Activated naive CD8-positive, alpha-beta T cell treated with anti-CD3 and anti-CD28 coated beads, Interleukin-2, amount 10 ng/mL, durations not matched to agents 7 days and 5 days (primary cell): ENCODE data around the gene ABCA9. TPM values are rescaled to one million over a fixed set of nuclear protein-coding genes. Genes with fewer than 3 reads are reported as not detected.

Experiments used
- ATAC-seq: fragments of 150-1000 bp; cut with Tn5 transposase; one replicate; pipeline ENCODE4 v1.10.0; 2021; ENCODE audit warnings: low read depth, moderate library complexity
- POLR2A ChIA-PET: fragments of 350-600 bp; sonication (Branson Sonifier 250); formaldehyde crosslinking; loops from one replicate; lab custom pipeline; 2021; ENCODE audit warnings: antibody characterized with exemption; lab: Charles Lee
- DNase-seq: peaks from one replicate; pipeline ENCODE4 v3.0.0; 2021
- H3K27ac Mint-ChIP-seq: one replicate; pipeline ENCODE4 v1.8.0; 2022; ENCODE audit warnings: mild to moderate bottlenecking, mixed read lengths
- H3K27me3 Mint-ChIP-seq: one replicate; pipeline ENCODE4 v1.8.0; 2022; ENCODE audit warnings: mild to moderate bottlenecking, moderate library complexity, mixed read lengths
- H3K36me3 Mint-ChIP-seq: one replicate; pipeline ENCODE4 v1.8.0; 2021; ENCODE audit warnings: mild to moderate bottlenecking, mixed read lengths
- H3K4me1 Mint-ChIP-seq: one replicate; pipeline ENCODE4 v1.8.0; 2021; ENCODE audit warnings: mixed read lengths
- H3K4me3 Mint-ChIP-seq: one replicate; pipeline ENCODE4 v1.8.0; 2022; ENCODE audit warnings: mild to moderate bottlenecking, moderate library complexity, mixed read lengths
- H3K9me3 Mint-ChIP-seq: one replicate; pipeline ENCODE4 v1.8.0; 2021; ENCODE audit warnings: mixed read lengths
- total RNA-seq, 2 experiments: library from RNA; stranded (reverse); gene quantifications; one replicate each; pipeline ENCODE4 v1.2.3, GENCODE V29; 2021

The ABCA9 gene
- total RNA-seq, 2 experiments from 2014 or later, result 0.08 to 0.09 TPM

DNA sequence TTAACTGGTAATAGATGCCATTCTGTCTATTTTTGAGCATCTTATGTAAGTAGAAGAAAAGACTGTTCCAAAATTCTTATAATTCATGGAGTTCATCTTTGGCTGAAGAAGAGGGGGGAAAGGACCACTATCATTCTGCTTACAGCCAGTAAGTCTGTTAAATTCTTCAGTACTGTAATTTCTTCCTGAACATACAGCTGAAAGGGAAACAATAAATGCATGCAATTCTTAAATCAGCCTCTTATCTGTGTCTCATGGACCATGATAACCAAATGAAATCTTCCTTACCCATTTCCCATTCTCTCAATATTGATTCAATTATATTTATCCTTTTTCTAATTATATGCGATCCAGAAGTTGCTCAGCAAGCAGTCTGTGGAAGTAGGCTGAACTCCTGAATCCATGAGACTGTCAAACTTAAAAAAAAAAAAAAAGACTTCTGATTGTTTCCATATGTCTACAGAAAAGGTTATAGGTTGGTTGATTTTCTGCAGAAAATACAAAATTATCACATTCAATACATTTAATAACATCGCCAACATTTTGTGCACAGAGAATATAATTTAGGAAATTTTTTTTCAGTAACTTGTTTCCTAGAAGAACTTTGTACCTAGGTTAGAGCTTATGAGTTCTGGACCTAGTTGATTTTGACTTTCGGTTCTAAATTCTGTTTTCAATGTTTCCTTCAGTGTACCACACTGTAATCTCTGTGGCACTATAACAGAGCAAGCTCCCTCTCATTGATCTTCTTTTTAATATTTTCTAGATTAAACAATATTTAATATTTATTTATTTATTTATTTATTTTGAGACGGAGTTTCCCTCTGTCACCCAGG, 1.2 kb upstream of the ABCA9 start:
- H3K36me3 Mint-ChIP-seq, result no peaks in the 10 kb centered on the region
- DNase-seq (no peak), ATAC-seq (no peak)
- peaks cover 2% of the 10 kb centered on the region for H3K9me3 Mint-ChIP-seq
- POLR2A ChIA-PET, result no interaction called here
- H3K27ac Mint-ChIP-seq, result no peak overlapping the region
- peaks cover 8% of the 10 kb centered on the region for H3K4me1 Mint-ChIP-seq
- H3K27me3 Mint-ChIP-seq, result peaks cover 4% of the 10 kb centered on the region
- H3K4me3 Mint-ChIP-seq, result no peak overlapping the region

DNA sequence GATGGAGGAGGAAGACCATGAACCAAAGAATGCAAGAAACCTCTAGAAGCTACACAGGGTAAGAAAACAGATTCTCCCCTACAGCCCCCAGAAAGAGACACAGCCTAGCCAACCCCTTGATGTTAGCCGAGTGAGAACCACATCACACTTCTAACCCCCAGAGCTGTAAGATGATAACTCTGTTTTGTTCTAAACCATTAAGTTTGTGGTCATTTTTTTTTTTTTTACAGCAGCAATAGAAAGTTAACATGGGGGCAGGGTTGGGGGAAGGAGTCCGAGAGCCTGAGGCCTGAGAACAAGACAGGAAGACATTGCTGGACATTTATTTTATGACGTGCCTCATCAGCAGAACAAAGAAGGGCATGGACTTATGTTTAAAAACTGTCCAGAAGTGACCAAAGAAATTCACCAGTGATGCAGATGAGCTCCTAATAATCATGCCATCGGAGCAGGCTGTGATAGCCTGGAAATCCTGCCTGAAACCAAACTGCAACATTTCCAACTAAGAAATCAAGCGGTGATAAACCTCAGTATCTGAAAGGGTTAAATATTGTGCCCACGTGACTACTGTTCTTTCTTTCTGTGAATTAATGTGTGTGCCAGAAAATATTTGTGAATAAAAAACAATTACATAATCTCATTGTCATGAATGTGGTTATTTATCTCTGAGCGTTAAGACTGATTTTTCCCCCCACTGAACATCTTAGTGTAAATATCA, 1.1 kb downstream of the ABCA9 start:
- Mint-ChIP-seq H3K36me3 (no peaks in the 10 kb centered on the region), H3K27ac (no peak overlapping the region), H3K9me3 (peaks cover 2% of the 10 kb centered on the region), H3K27me3 (peaks cover 4% of the 10 kb centered on the region), H3K4me3 (no peak overlapping the region), H3K4me1 (no peaks in the 10 kb centered on the region)
- no peak for ATAC-seq
- DNase-seq, result no peak
- POLR2A ChIA-PET, result no interaction called here

DNA sequence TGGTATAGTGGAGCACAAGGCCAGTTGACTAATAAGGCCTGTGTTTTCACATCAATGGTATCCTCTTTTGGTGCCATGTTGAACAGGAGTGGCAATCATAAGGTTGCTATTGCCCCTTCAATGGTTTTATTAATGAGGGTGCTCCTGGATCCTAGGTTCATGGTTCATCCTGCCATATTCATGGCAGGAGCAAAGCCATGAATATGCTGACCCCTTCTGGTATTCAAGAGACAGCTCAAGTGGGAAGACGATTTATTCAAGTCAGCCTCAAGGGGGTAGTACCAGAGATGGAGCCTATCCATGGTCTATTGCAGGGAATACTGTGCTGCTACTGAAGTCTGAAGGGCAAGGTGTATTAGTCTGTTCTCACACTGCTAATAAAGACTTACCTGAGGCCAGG, 2.6 kb downstream of the ABCA9 start:
- Mint-ChIP-seq H3K9me3 (peaks cover 2% of the 10 kb centered on the region), H3K27ac (no peak overlapping the region), H3K36me3 (no peaks in the 10 kb centered on the region), H3K27me3 (peaks cover 7% of the 10 kb centered on the region), H3K4me1 (no peaks in the 10 kb centered on the region), H3K4me3 (no peak overlapping the region)
- ATAC-seq (no peak), DNase-seq (no peak)
- POLR2A ChIA-PET, result no interaction called here

GRCh38 chr17:69057280-69057679, 3.4 kb downstream of the ABCA9 start:
- H3K27ac Mint-ChIP-seq, result no peak overlapping the region
- ATAC-seq (no peak), DNase-seq (no peak)
- H3K4me3 Mint-ChIP-seq, result no peak overlapping the region
- no peaks in the 10 kb centered on the region for H3K36me3 Mint-ChIP-seq
- H3K4me1 Mint-ChIP-seq, result no peaks in the 10 kb centered on the region
- POLR2A ChIA-PET, result no interaction called here
- H3K9me3 Mint-ChIP-seq, result peaks cover 2% of the 10 kb centered on the region
- H3K27me3 Mint-ChIP-seq, result peaks cover 7% of the 10 kb centered on the region

GRCh38 chr17:69056179-69056823, 4.4 kb downstream of the ABCA9 start:
- H3K36me3 Mint-ChIP-seq, result no peaks in the 10 kb centered on the region
- peaks cover 7% of the 10 kb centered on the region for H3K27me3 Mint-ChIP-seq
- peaks cover 3% of the 10 kb centered on the region for H3K9me3 Mint-ChIP-seq
- ATAC-seq, result no peak
- DNase-seq, result no peak
- no peaks in the 10 kb centered on the region for H3K4me1 Mint-ChIP-seq
- no peak overlapping the region for H3K4me3 Mint-ChIP-seq
- H3K27ac Mint-ChIP-seq, result no peak overlapping the region
- POLR2A ChIA-PET, result no interaction called here

DNA sequence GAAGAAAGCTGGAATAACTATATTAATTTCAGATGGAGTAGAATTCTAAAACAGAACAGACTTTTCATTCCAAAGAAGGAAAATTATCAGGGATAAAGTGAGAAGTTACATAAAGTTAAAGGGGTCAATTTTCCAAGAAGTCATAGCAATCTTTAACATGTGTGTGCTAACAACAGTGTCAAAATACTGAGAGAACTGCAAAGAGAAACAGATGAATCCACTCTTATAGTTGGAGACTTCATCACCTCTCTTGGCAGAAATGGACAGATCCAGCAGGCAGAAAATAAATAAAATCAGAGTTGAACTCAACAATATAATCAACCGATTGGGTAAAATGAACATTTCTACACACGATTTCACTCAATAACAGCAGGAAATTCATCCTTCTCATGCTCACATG, 5.4 kb downstream of the ABCA9 start:
- no peak overlapping the region for H3K4me3 Mint-ChIP-seq
- no peak for ATAC-seq
- peaks cover 3% of the 10 kb centered on the region for H3K9me3 Mint-ChIP-seq
- H3K36me3 Mint-ChIP-seq, result no peaks in the 10 kb centered on the region
- DNase-seq, result no peak
- H3K27me3 Mint-ChIP-seq, result peaks cover 3% of the 10 kb centered on the region
- H3K27ac Mint-ChIP-seq, result no peak overlapping the region
- POLR2A ChIA-PET, result no interaction called here
- no peaks in the 10 kb centered on the region for H3K4me1 Mint-ChIP-seq

- peaks cover 4% of the 10 kb centered on the region for H3K4me1 Mint-ChIP-seq
- ATAC-seq, result no peak
- no peak overlapping the region for H3K27ac Mint-ChIP-seq
- POLR2A ChIA-PET, result no interaction called here
- no peaks in the 10 kb centered on the region for H3K36me3 Mint-ChIP-seq
- DNase-seq, result no peak
- no peak overlapping the region for H3K4me3 Mint-ChIP-seq
- H3K9me3 Mint-ChIP-seq, result peaks cover 3% of the 10 kb centered on the region
- H3K27me3 Mint-ChIP-seq, result peaks cover 3% of the 10 kb centered on the region
Measured at GRCh38 chr17:69050999-69051775, 9.5 kb downstream of the ABCA9 start.

DNA sequence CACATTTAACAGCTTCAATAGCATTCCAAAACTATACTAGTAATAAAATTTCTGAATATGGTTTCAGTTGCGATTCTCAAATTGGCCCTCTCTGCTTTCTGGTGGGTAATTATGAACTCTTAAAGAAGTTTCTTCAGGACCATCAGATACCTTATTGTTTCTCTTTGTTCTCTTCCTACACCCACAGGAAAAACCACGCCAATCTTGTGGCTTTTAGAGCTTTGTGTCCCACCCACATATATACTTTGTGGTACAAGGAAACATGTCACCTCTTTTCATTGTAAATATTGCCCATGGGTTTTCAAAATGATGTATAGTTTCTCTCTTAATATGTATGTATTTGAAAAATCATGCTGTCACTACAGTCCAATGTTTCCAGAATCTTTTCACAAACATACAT, 12.1 kb downstream of the ABCA9 start:
- peaks cover 2% of the 10 kb centered on the region for H3K27me3 Mint-ChIP-seq
- POLR2A ChIA-PET, result no interaction called here
- ATAC-seq (no peak), DNase-seq (no peak)
- peaks cover 4% of the 10 kb centered on the region for H3K4me1 Mint-ChIP-seq
- H3K27ac Mint-ChIP-seq, result no peak overlapping the region
- peaks cover 1% of the 10 kb centered on the region for H3K9me3 Mint-ChIP-seq
- no peaks in the 10 kb centered on the region for H3K36me3 Mint-ChIP-seq
- H3K4me3 Mint-ChIP-seq, result no peak overlapping the region

GRCh38 chr17:69047368-69048263, 13.1 kb downstream of the ABCA9 start:
- POLR2A ChIA-PET, result no interaction called here
- peaks cover 4% of the 10 kb centered on the region for H3K4me1 Mint-ChIP-seq
- no peak for DNase-seq
- H3K4me3 Mint-ChIP-seq, result no peak overlapping the region
- H3K27ac Mint-ChIP-seq, result no peak overlapping the region
- no peak for ATAC-seq
- no peaks in the 10 kb centered on the region for H3K36me3 Mint-ChIP-seq
- H3K9me3 Mint-ChIP-seq, result peaks cover 1% of the 10 kb centered on the region
- H3K27me3 Mint-ChIP-seq, result no peaks in the 10 kb centered on the region

- no peaks in the 10 kb centered on the region for H3K27me3 Mint-ChIP-seq
Measured at GRCh38 chr17:69046121-69046807, 14.5 kb downstream of the ABCA9 start.

GRCh38 chr17:69045646-69046045, 15.1 kb downstream of the ABCA9 start:
- no peak overlapping the region for H3K4me3 Mint-ChIP-seq
- H3K4me1 Mint-ChIP-seq, result peaks cover 4% of the 10 kb centered on the region
- no peaks in the 10 kb centered on the region for H3K36me3 Mint-ChIP-seq
- no peak overlapping the region for H3K27ac Mint-ChIP-seq
- no peaks in the 10 kb centered on the region for H3K27me3 Mint-ChIP-seq
- ATAC-seq, result no peak
- POLR2A ChIA-PET, result no interaction called here
- DNase-seq, result no peak
- no peaks in the 10 kb centered on the region for H3K9me3 Mint-ChIP-seq

More at GRCh38 chr17:69046121-69046807, 14.5 kb downstream of the ABCA9 start:
- Mint-ChIP-seq H3K36me3 (no peaks in the 10 kb centered on the region), H3K27ac (no peak overlapping the region), H3K4me3 (no peak overlapping the region), H3K9me3 (no peaks in the 10 kb centered on the region), H3K4me1 (peaks cover 4% of the 10 kb centered on the region)
- POLR2A ChIA-PET, result no interaction called here
- no peak for ATAC-seq
- no peak for DNase-seq

- ATAC-seq, result no peak
- peaks cover 1% of the 10 kb centered on the region for H3K9me3 Mint-ChIP-seq
- POLR2A ChIA-PET, result no interaction called here
- DNase-seq, result no peak
- H3K36me3 Mint-ChIP-seq, result no peaks in the 10 kb centered on the region
- no peaks in the 10 kb centered on the region for H3K27me3 Mint-ChIP-seq
- H3K27ac Mint-ChIP-seq, result no peak overlapping the region
- no peak overlapping the region for H3K4me3 Mint-ChIP-seq
- H3K4me1 Mint-ChIP-seq, result peaks cover 4% of the 10 kb centered on the region
Measured at GRCh38 chr17:69044371-69044770, 16.4 kb downstream of the ABCA9 start.
